Heart left ventricle (tissue), 13 donors: Measurements from ENCODE around the gene DAD1.

Experiments used
- POLR2A ChIP-seq, 2 donors: fragments of 450-650 bp; IDR thresholded peaks; one replicate each; pipeline ENCODE4 v1.6.1; 2017; ENCODE audit warnings: antibody characterized with exemption in 2 of 2, mild to moderate bottlenecking in 2 of 2, moderate library complexity in 2 of 2
- TF ChIP-seq, protein P1 (sequence below), 12 donors: fragments of 200-600 bp; sonication (generic) in 4 of 12; IDR thresholded peaks; one replicate each; pipeline versions ENCODE4 v1.5.0 to v1.8.0; 2018 to 2022; ENCODE audit warnings: antibody characterized with exemption in 12 of 12, mild to moderate bottlenecking in 5 of 12
- donor health status: ischemic (EF 13 %, LVEDD 7.1; RV severe dilation, severe dysfunction).
- donor health status: DM: no; HTN: yes; CAD: no.
- donor health status: DM: no; HTN: no; CAD: no.
- donor health status: ischemic (EF 25% LVEDD 6.9; RV normal size, moderate dysfunction).
- donor health status: ischemic (EF 25% LVEDD 5.7; RV mildly dilated, moderate dysfunction).
- donor health status: ischemic (EF 35%, LVEDD 5.7; RV mildly dilated, moderate dysfunction).
- donor health status: nonischemic (EF 11% LVEDD 7.7; RV severe dilation, severe dysfunction).
- donor health status: DM: yes; HTN: yes; CAD: no.
- donor health status: PGD.
- donor health status: ischemic (EF 29% LVEDD 5.4; RV normal size, mild dysfunction).
- donor health status: nonischemic (EF 23%, LVEDD 6.1; RV moderate dilation, normal function).

DNA sequence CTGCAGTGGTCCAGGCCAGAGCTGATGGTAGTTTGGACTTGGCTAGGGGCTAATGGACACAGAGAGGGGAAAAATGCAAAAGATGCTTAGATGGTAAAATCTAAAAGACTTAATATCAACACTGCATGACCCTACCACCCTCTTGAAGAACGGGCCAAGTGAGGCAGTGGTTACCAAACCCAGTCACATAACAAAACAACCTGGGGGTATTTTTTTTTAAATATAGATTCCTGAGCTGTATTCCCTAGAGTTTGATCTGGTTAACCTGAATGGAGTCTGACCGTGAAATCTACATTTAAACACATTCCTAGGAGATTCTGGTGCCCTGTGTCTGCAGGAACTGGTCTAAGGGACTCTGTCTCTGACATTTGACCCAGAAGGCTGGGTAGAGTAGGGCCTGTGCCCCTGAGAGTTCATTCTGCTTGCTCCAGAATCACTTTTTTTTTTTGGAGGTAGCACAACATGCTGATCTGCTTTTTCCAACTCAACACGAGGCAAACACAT is 24.8 kb upstream of the DAD1 start:
- TF ChIP-seq, protein P1, sequence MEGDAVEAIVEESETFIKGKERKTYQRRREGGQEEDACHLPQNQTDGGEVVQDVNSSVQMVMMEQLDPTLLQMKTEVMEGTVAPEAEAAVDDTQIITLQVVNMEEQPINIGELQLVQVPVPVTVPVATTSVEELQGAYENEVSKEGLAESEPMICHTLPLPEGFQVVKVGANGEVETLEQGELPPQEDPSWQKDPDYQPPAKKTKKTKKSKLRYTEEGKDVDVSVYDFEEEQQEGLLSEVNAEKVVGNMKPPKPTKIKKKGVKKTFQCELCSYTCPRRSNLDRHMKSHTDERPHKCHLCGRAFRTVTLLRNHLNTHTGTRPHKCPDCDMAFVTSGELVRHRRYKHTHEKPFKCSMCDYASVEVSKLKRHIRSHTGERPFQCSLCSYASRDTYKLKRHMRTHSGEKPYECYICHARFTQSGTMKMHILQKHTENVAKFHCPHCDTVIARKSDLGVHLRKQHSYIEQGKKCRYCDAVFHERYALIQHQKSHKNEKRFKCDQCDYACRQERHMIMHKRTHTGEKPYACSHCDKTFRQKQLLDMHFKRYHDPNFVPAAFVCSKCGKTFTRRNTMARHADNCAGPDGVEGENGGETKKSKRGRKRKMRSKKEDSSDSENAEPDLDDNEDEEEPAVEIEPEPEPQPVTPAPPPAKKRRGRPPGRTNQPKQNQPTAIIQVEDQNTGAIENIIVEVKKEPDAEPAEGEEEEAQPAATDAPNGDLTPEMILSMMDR (IDR thresholded peaks at IDR 0.05), result no peak
- TF ChIP-seq POLR2A (IDR thresholded peaks at IDR 0.05), result no peak
